ENCODE measurements around the gene ITPK1. TPM values are rescaled to one million over a fixed set of nuclear protein-coding genes. Genes with fewer than 3 reads are reported as not detected.

The ITPK1 gene
- total RNA-seq, 1 experiment from 2014 or later, result 66.2 TPM

- DNase-seq (no peak), ATAC-seq (no peak)
- H3K9me3 ChIP-seq (ENCODE audit: low read length), result no peaks in the 10 kb centered on the region
- H3K9ac ChIP-seq (ENCODE audit: low read length), result no peak overlapping the region
- ChIA-PET POLR2A (ENCODE audit: unreplicated experiment) (no interaction called here), CTCF (no interaction called here)
- H3K27ac ChIP-seq (ENCODE audit: low read length), result no peak overlapping the region
- no peak overlapping the region for H3K4me3 ChIP-seq (ENCODE audit: low read length)
- intact Hi-C loops (cut with micrococcal nuclease), result no loop called here
- H3K79me2 ChIP-seq (ENCODE audit: low read length), result 0 out of 2 replicates have a peak, but pooled peaks cover 4% of the 10 kb centered on the region
- H3K4me1 ChIP-seq (ENCODE audit: insufficient read depth, low read length), result no peaks in the 10 kb centered on the region
- no peaks in the 10 kb centered on the region for H3K27me3 ChIP-seq (ENCODE audit: low read length)
- H3K4me2 ChIP-seq (ENCODE audit: low read length), result no peak overlapping the region
- H3F3A ChIP-seq (ENCODE audit: low read length, unreplicated experiment), result no peaks in the 10 kb centered on the region
- BruUV-seq (replicated peaks), result no TSS peak
- H2AFZ ChIP-seq (ENCODE audit: low read length), result no peak overlapping the region
- TF ChIP-seq CTCF (conservative IDR thresholded peaks at IDR 0.05; ENCODE audit: low read depth, low read length), result no peak
- TF ChIP-seq EZH2phosphoT487 (IDR thresholded peaks at IDR 0.05; ENCODE audit: borderline replicate concordance, low read length), result no peak
- no peaks in the 10 kb centered on the region for H3K9me2 ChIP-seq (replicated peaks; ENCODE audit: low read length)
- H4K20me1 ChIP-seq (ENCODE audit: low read length), result no peaks in the 10 kb centered on the region
- no peaks in the 10 kb centered on the region for H3K36me3 ChIP-seq (ENCODE audit: low read depth, low read length)
These were observed 91.8 kb downstream of the ITPK1 start for GRCh38 chr14:93023802-93024434.

GRCh38 chr14:93023039-93023438 lies 92.7 kb downstream of the ITPK1 start:
- no peaks in the 10 kb centered on the region for H3F3A ChIP-seq (ENCODE audit: low read length, unreplicated experiment)
- no peaks in the 10 kb centered on the region for H3K9me2 ChIP-seq (replicated peaks; ENCODE audit: low read length)
- H3K27me3 ChIP-seq (ENCODE audit: low read length), result no peaks in the 10 kb centered on the region
- 0 out of 2 replicates have a peak, but pooled peaks cover 4% of the 10 kb centered on the region for H3K79me2 ChIP-seq (ENCODE audit: low read length)
- BruUV-seq (replicated peaks), result no TSS peak
- peak; percentile 22 for DNase-seq
- no peaks in the 10 kb centered on the region for H3K9me3 ChIP-seq (ENCODE audit: low read length)
- H3K4me1 ChIP-seq (ENCODE audit: insufficient read depth, low read length), result no peaks in the 10 kb centered on the region
- TF ChIP-seq EZH2 (IDR thresholded peaks at IDR 0.05; ENCODE audit: low read length, unreplicated experiment) (no peak), CTCF (conservative IDR thresholded peaks at IDR 0.05; ENCODE audit: low read depth, low read length) (no peak), EZH2phosphoT487 (IDR thresholded peaks at IDR 0.05; ENCODE audit: borderline replicate concordance, low read length) (no peak)
- no peak overlapping the region for H3K4me3 ChIP-seq (ENCODE audit: low read length)
- POLR2A ChIA-PET (ENCODE audit: unreplicated experiment), result no interaction called here
- no peak overlapping the region for H3K27ac ChIP-seq (ENCODE audit: low read length)
- H3K9ac ChIP-seq (ENCODE audit: low read length), result no peak overlapping the region
- intact Hi-C loops (cut with micrococcal nuclease), result no loop called here
- no peaks in the 10 kb centered on the region for H3K36me3 ChIP-seq (ENCODE audit: low read depth, low read length)
- ATAC-seq, result no peak; the same call in 1 of the 2 replicates
- CTCF ChIA-PET, result no interaction called here
- no peak overlapping the region for H3K4me2 ChIP-seq (ENCODE audit: low read length)
- no peaks in the 10 kb centered on the region for H4K20me1 ChIP-seq (ENCODE audit: low read length)
- H2AFZ ChIP-seq (ENCODE audit: low read length), result no peak overlapping the region

- TF ChIP-seq EZH2 (IDR thresholded peaks at IDR 0.05; ENCODE audit: low read length, unreplicated experiment) (no peak), EZH2phosphoT487 (IDR thresholded peaks at IDR 0.05; ENCODE audit: borderline replicate concordance, low read length) (no peak), CTCF (conservative IDR thresholded peaks at IDR 0.05; ENCODE audit: low read depth, low read length) (no peak)
- ATAC-seq, result no peak
- Histone ChIP-seq H3K4me3 (ENCODE audit: low read length) (no peak overlapping the region), H3K9ac (ENCODE audit: low read length) (no peak overlapping the region), H3K4me1 (ENCODE audit: insufficient read depth, low read length) (no peaks in the 10 kb centered on the region), H3K79me2 (ENCODE audit: low read length) (no peaks in the 10 kb centered on the region), H3K4me2 (ENCODE audit: low read length) (no peak overlapping the region), H3K9me2 (replicated peaks; ENCODE audit: low read length) (no peaks in the 10 kb centered on the region), H3K9me3 (ENCODE audit: low read length) (no peaks in the 10 kb centered on the region), H3K27ac (ENCODE audit: low read length) (no peak overlapping the region), H3F3A (ENCODE audit: low read length, unreplicated experiment) (no peaks in the 10 kb centered on the region), H2AFZ (ENCODE audit: low read length) (no peak overlapping the region), H4K20me1 (ENCODE audit: low read length) (no peaks in the 10 kb centered on the region), H3K27me3 (ENCODE audit: low read length) (no peaks in the 10 kb centered on the region), H3K36me3 (ENCODE audit: low read depth, low read length) (no peaks in the 10 kb centered on the region)
- DNase-seq, result no peak
- intact Hi-C loops (cut with micrococcal nuclease), result no loop called here
- BruUV-seq (replicated peaks), result no TSS peak
- ChIA-PET CTCF (no interaction called here), POLR2A (ENCODE audit: unreplicated experiment) (no interaction called here)
These were observed 95.8 kb downstream of the ITPK1 start for GRCh38 chr14:93019970-93020369.

Measured in PC-3 (cell line).